ENCODE measurements around the gene TEX14.
"Not testable (repeated sequence)": the region's sequence is repeated elsewhere in the genome, so short reads cannot be mapped to it uniquely, and the experiment has no call there.

The TEX14 gene

DNA sequence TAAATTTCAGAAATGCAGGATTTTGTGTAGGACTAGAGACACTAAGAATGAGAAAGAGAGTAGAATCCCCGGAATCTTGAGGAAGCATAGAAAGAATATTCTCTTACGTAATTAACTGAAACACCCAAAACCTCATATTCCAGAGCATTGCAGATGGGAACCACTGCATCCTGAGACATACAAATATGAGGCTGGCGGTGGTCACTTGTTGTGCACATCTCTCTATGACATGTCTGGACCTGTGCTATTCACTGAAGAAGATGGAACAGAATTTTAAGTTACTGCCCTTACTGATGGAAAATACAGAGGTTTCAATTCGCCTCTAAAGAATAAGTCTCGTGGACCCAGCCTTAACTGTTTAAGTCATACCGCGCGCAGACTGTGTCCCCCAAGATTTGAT is 1.4 kb upstream of the TEX14 start:
- H3K4me3 ChIP-seq (ENCODE audit: insufficient read depth, low read length, poor library complexity, severe bottlenecking) = peak overlapping the region; percentile 64
- no peaks in the 10 kb centered on the region for H3K9me2 ChIP-seq (replicated peaks; ENCODE audit: insufficient read depth, low read length)
- no peaks in the 10 kb centered on the region for H4K20me1 ChIP-seq (ENCODE audit: low read depth, low read length)
- H3K79me2 ChIP-seq (ENCODE audit: insufficient read depth, low read length) = peaks cover 34% of the 10 kb centered on the region
- no peaks in the 10 kb centered on the region for H3K9me3 ChIP-seq (ENCODE audit: insufficient read depth, low read length)
- H3K36me3 ChIP-seq (ENCODE audit: low read length) = peaks cover 4% of the 10 kb centered on the region; the same call in 1 of the 2 replicates
- TF ChIP-seq EZH2phosphoT487 (conservative IDR thresholded peaks at IDR 0.05; ENCODE audit: low read length) (no peak), CTCF (IDR thresholded peaks at IDR 0.05; ENCODE audit: insufficient read depth, low read length, poor library complexity, severe bottlenecking) (no peak)
- H3K9ac ChIP-seq (ENCODE audit: low read length) = peak overlapping the region; percentile 81
- no peaks in the 10 kb centered on the region for H3K27me3 ChIP-seq (ENCODE audit: low read length)
- H3F3A ChIP-seq (ENCODE audit: insufficient read depth) = no peaks in the 10 kb centered on the region
- H3K4me2 ChIP-seq (ENCODE audit: low read depth, low read length, poor library complexity, severe bottlenecking) = peak overlapping the region; percentile 79
- H2AFZ ChIP-seq (ENCODE audit: low read depth, low read length, severe bottlenecking) = peak overlapping the region; percentile 100
- H3K27ac ChIP-seq (ENCODE audit: low read depth, low read length) = peak overlapping the region; percentile 50

GRCh38 chr17:58692239-58693055 is 602 bp upstream of the TEX14 start, which contains the start of gene RAD51C:
TSS of gene RAD51C (plus strand) at chr17:58692602. CDS start at chr17:58692644, 42 bp downstream.
- H3K9me2 ChIP-seq (replicated peaks; ENCODE audit: insufficient read depth, low read length) = no peaks in the 10 kb centered on the region
- TF ChIP-seq EZH2phosphoT487 (conservative IDR thresholded peaks at IDR 0.05; ENCODE audit: low read length) = no peak
- H3K36me3 ChIP-seq (ENCODE audit: low read length) = peaks cover 4% of the 10 kb centered on the region; the same call in 1 of the 2 replicates
- H3K9me3 ChIP-seq (ENCODE audit: insufficient read depth, low read length) = no peaks in the 10 kb centered on the region
- H3K4me2 ChIP-seq (ENCODE audit: low read depth, low read length, poor library complexity, severe bottlenecking) = peak within 1 kb of the TSS; percentile 79
- H3K9ac ChIP-seq (ENCODE audit: low read length) = peak within 1 kb of the TSS; percentile 81
- H3K4me3 ChIP-seq (ENCODE audit: insufficient read depth, low read length, poor library complexity, severe bottlenecking) = peak within 1 kb of the TSS; percentile 64
- no peaks in the 10 kb centered on the region for H4K20me1 ChIP-seq (ENCODE audit: low read depth, low read length)
- peaks cover 34% of the 10 kb centered on the region for H3K79me2 ChIP-seq (ENCODE audit: insufficient read depth, low read length)
- peak within 1 kb of the TSS; percentile 50 for H3K27ac ChIP-seq (ENCODE audit: low read depth, low read length)
- peak within 1 kb of the TSS; percentile 100 for H2AFZ ChIP-seq (ENCODE audit: low read depth, low read length, severe bottlenecking)
- no peaks in the 10 kb centered on the region for H3K27me3 ChIP-seq (ENCODE audit: low read length)
- no peaks in the 10 kb centered on the region for H3F3A ChIP-seq (ENCODE audit: insufficient read depth)

GRCh38 chr17:58690033-58690432 is 1.8 kb downstream of the TEX14 start:
- H3K4me2 ChIP-seq (ENCODE audit: low read depth, low read length, poor library complexity, severe bottlenecking); H3K27ac ChIP-seq (ENCODE audit: low read depth, low read length): not testable (repeated sequence)

DNA sequence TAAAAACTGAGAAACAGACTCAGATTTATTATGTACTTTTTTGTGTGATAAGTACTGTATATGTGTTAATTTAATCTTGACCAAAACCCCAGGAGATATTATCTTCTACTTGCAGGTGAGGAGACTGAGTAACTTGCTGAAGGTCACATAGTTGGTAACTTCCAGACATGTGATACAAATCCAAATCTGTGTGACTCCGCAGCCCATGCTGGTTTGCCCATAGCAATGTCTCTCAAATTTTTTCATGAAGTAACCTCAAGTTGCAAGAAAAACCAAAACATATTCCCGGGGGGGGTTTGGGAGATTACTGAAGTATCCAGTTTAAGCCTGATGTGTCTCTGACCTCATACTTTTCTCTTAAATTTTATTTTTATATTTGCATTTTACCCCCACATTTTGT is 3.3 kb downstream of the TEX14 start:
- Histone ChIP-seq H3K27ac (ENCODE audit: low read depth, low read length) (no peak overlapping the region), H3K9ac (ENCODE audit: low read length) (no peak overlapping the region), H3K27me3 (ENCODE audit: low read length) (no peaks in the 10 kb centered on the region), H3K9me2 (replicated peaks; ENCODE audit: insufficient read depth, low read length) (no peaks in the 10 kb centered on the region), H3K4me2 (ENCODE audit: low read depth, low read length, poor library complexity, severe bottlenecking) (no peak overlapping the region), H3K9me3 (ENCODE audit: insufficient read depth, low read length) (no peaks in the 10 kb centered on the region), H3F3A (ENCODE audit: insufficient read depth) (no peaks in the 10 kb centered on the region), H3K4me3 (ENCODE audit: insufficient read depth, low read length, poor library complexity, severe bottlenecking) (no peak overlapping the region), H3K36me3 (ENCODE audit: low read length) (no peaks in the 10 kb centered on the region), H4K20me1 (ENCODE audit: low read depth, low read length) (no peaks in the 10 kb centered on the region), H2AFZ (ENCODE audit: low read depth, low read length, severe bottlenecking) (no peak overlapping the region), H3K79me2 (ENCODE audit: insufficient read depth, low read length) (peaks cover 9% of the 10 kb centered on the region)
- TF ChIP-seq EZH2phosphoT487 (conservative IDR thresholded peaks at IDR 0.05; ENCODE audit: low read length) (no peak), CTCF (IDR thresholded peaks at IDR 0.05; ENCODE audit: insufficient read depth, low read length, poor library complexity, severe bottlenecking) (no peak)

More at GRCh38 chr17:58690033-58690432, 1.8 kb downstream of the TEX14 start:
- peaks cover 24% of the 10 kb centered on the region for H3K79me2 ChIP-seq (ENCODE audit: insufficient read depth, low read length)
- not testable (repeated sequence) for H4K20me1 ChIP-seq (ENCODE audit: low read depth, low read length); H3K9me2 ChIP-seq (replicated peaks; ENCODE audit: insufficient read depth, low read length); H2AFZ ChIP-seq (ENCODE audit: low read depth, low read length, severe bottlenecking); H3K4me3 ChIP-seq (ENCODE audit: insufficient read depth, low read length, poor library complexity, severe bottlenecking); H3K36me3 ChIP-seq (ENCODE audit: low read length); H3K9me3 ChIP-seq (ENCODE audit: insufficient read depth, low read length); H3F3A ChIP-seq (ENCODE audit: insufficient read depth); H3K27me3 ChIP-seq (ENCODE audit: low read length); H3K9ac ChIP-seq (ENCODE audit: low read length)

All from SU-DHL-6 (cell line).